CD14-positive monocyte (primary cell): ENCODE data around the gene MCRIP2. TPM values are rescaled to one million over a fixed set of nuclear protein-coding genes. Genes with fewer than 3 reads are reported as not detected.

ENCODE experiments used
- DNase-seq, 3 donors: peaks; one replicate each; pipeline ENCODE4 v3.0.0-alpha.2; 2011 to 2022
- H2AFZ ChIP-seq: 2 replicates; pipeline ENCODE4 v1.6.0; 2012; ENCODE audit warnings: mild to moderate bottlenecking, low read depth, low read length, inconsistent platforms; ENCODE audit not compliant: insufficient read depth, poor library complexity, severe bottlenecking
- H3K27ac ChIP-seq, 2 donors: 1 replicate in 1 of 2; 2 replicates in 1 of 2; pipeline ENCODE4 v1.5.1; 2012 to 2013; ENCODE audit warnings: low read length in 2 of 2, control low read depth in 1 of 2, inconsistent platforms in 1 of 2, low read depth in 1 of 2, mild to moderate bottlenecking in 1 of 2
- H3K27me3 ChIP-seq, 2 donors: one replicate each; pipeline versions ENCODE4 v1.6.0 to v1.6.1; 2011 to 2013; ENCODE audit warnings: low read length in 2 of 2; ENCODE audit not compliant: control insufficient read depth in 2 of 2, insufficient read depth in 2 of 2
- H3K36me3 ChIP-seq, 2 donors: replicated peaks in 1 of 2; 1 replicate in 1 of 2; 2 replicates in 1 of 2; pipeline versions ENCODE4 v1.5.1 to v1.6.1; 2012 to 2013; ENCODE audit warnings: low read length in 2 of 2, control low read depth in 1 of 2, inconsistent platforms in 1 of 2, mild to moderate bottlenecking in 1 of 2; ENCODE audit not compliant: insufficient read depth in 2 of 2, control insufficient read depth in 1 of 2
- H3K4me1 ChIP-seq, 2 donors: 1 replicate in 1 of 2; 2 replicates in 1 of 2; pipeline versions ENCODE4 v1.5.1 to v1.6.1; 2012 to 2013; ENCODE audit warnings: low read length in 2 of 2, control low read depth in 1 of 2, inconsistent platforms in 1 of 2, mild to moderate bottlenecking in 1 of 2, moderate library complexity in 1 of 2; ENCODE audit not compliant: insufficient read depth in 2 of 2, control insufficient read depth in 1 of 2
- H3K4me2 ChIP-seq: replicated peaks from 2 replicates; pipeline ENCODE3; 2012; ENCODE audit warnings: low read length, moderate library complexity, mild to moderate bottlenecking; ENCODE audit not compliant: poor library complexity, severe bottlenecking; ENCODE audit errors: extremely low read depth
- H3K4me3 ChIP-seq, 3 experiments: fragments of 200-600 bp in 1 of 3; sonication (generic) in 1 of 3; replicated peaks in 1 of 3; 1 replicate in 2 of 3; 2 replicates in 1 of 3; pipeline ENCODE4 v1.5.1; 2011 to 2013; ENCODE audit warnings: low read length in 3 of 3, mild to moderate bottlenecking in 3 of 3, control low read depth in 2 of 3, low read depth in 2 of 3, inconsistent platforms in 1 of 3, moderate library complexity in 1 of 3
- H3K79me2 ChIP-seq: 2 replicates; pipeline ENCODE4 v1.6.0; 2012; ENCODE audit warnings: mild to moderate bottlenecking, control low read depth, inconsistent platforms, low read length, moderate library complexity; ENCODE audit not compliant: insufficient read depth
- H3K9ac ChIP-seq: 2 replicates; pipeline ENCODE4 v1.6.0; 2017; ENCODE audit warnings: low read length, mild to moderate bottlenecking; ENCODE audit not compliant: insufficient read depth, poor library complexity, severe bottlenecking
- H3K9me3 ChIP-seq, 2 donors: replicated peaks in 1 of 2; 1 replicate in 1 of 2; 2 replicates in 1 of 2; pipeline versions ENCODE4 v1.5.1 to v1.6.1; 2012 to 2013; ENCODE audit warnings: low read length in 2 of 2, control low read depth in 1 of 2; ENCODE audit not compliant: control insufficient read depth in 1 of 2, insufficient read depth in 1 of 2
- H4K20me1 ChIP-seq: 2 replicates; pipeline ENCODE4 v1.6.0; 2012; ENCODE audit warnings: mild to moderate bottlenecking, low read length, control low read depth, moderate library complexity; ENCODE audit not compliant: insufficient read depth
- H3K27ac Mint-ChIP-seq, 7 donors: one replicate each; pipeline ENCODE4 v1.8.0; 2020; ENCODE audit warnings: mild to moderate bottlenecking in 7 of 7, mixed read lengths in 7 of 7, moderate library complexity in 6 of 7, inconsistent platforms in 2 of 7
- H3K27me3 Mint-ChIP-seq, 3 donors: one replicate each; pipeline ENCODE4 v1.8.0; 2021 to 2022; ENCODE audit warnings: low read depth in 3 of 3, mild to moderate bottlenecking in 3 of 3, mixed read lengths in 3 of 3, moderate library complexity in 3 of 3, inconsistent platforms in 1 of 3
- H3K36me3 Mint-ChIP-seq, 2 donors: one replicate each; pipeline ENCODE4 v1.8.0; 2020; ENCODE audit warnings: mixed read lengths in 2 of 2, inconsistent platforms in 1 of 2, mild to moderate bottlenecking in 1 of 2
- H3K4me1 Mint-ChIP-seq: one replicate; pipeline ENCODE4 v1.8.0; 2020; ENCODE audit warnings: mild to moderate bottlenecking, mixed read lengths
- H3K4me3 Mint-ChIP-seq, 2 donors: one replicate each; pipeline ENCODE4 v1.8.0; 2020; ENCODE audit warnings: mild to moderate bottlenecking in 2 of 2, mixed read lengths in 2 of 2, moderate library complexity in 1 of 2
- H3K9me3 Mint-ChIP-seq, 7 donors: one replicate each; pipeline ENCODE4 v1.8.0; 2020 to 2022; ENCODE audit warnings: mixed read lengths in 7 of 7, mild to moderate bottlenecking in 6 of 7, moderate library complexity in 6 of 7, inconsistent platforms in 2 of 7
- CTCF ChIP-seq: fragments of 200-600 bp; IDR thresholded peaks from one replicate; pipeline ENCODE4 v1.8.0; 2022; ENCODE audit warnings: antibody characterized with exemption, mild to moderate bottlenecking
- WGBS: methylation state at CpG from one replicate; pipeline ENCODE4 v1.1.5; 2013; ENCODE audit warnings: missing lambda C conversion rate; ENCODE audit not compliant: insufficient coverage; 5-methylcytosine and 5-hydroxymethylcytosine counted together
- intact Hi-C, 2 donors: fragments of 100-400 bp; cut with micrococcal nuclease; formaldehyde crosslinking; loops; one replicate each; pipeline versions ENCODE4 v1.15.0 to v1.15.1; 2023
- polyA plus RNA-seq, 3 donors: library from polyadenylated mRNA; depleted of rRNA in 1 of 3; unstranded in 2 of 3; stranded (reverse) in 1 of 3; fragments of 300-500 nt in 2 of 3; fragments of >200 nt in 1 of 3; fragmentation: Illumina TruSeq in 2 of 3; gene quantifications; 1 replicate in 2 of 3; 2 replicates in 1 of 3; pipeline ENCODE4 v1.2.3, GENCODE V29; 2012 to 2021

Gene MCRIP2
- polyA plus RNA-seq, 3 donors, result 23.7 to 65.6 (median 42.1) TPM

GRCh38 chr16:660459-661183, 19.0 kb downstream of the MCRIP2 start:
- Histone ChIP-seq H3K27me3 (no peaks in the 10 kb centered on the region), H2AFZ (peak overlapping the region; percentile 87), H3K4me2 (peak overlapping the region; percentile 79), H3K4me1 (peaks cover 11 to 16% of the 10 kb centered on the region in 2 donors), H3K79me2 (no peaks in the 10 kb centered on the region), H3K9me3 (no peaks in the 10 kb centered on the region), H3K9ac (peak overlapping the region; percentile 13), H4K20me1 (no peaks in the 10 kb centered on the region), H3K4me3 (peak overlapping the region; percentile 4 to 65 (median 27)), H3K36me3 (no peaks in the 10 kb centered on the region), H3K27ac (peak overlapping the region in 1 of 2 donors; percentile 40)
- Mint-ChIP-seq H3K4me3 (peak overlapping the region; percentile 65 to 73), H3K4me1 (peaks cover 10% of the 10 kb centered on the region), H3K9me3 (no peaks in the 10 kb centered on the region), H3K27ac (peak overlapping the region in 3 of 7 donors; percentile 8 to 30 (median 24)), H3K27me3 (peaks cover 0 to 3% (median 2%) of the 10 kb centered on the region in 3 donors), H3K36me3 (peaks cover 0 to 6% of the 10 kb centered on the region in 2 donors)
- under 1% methylated on average over 22 of the region's 43 CpGs for WGBS
- intact Hi-C loops, result loop anchor here (2.0 to 5.0 kb wide), 2 partner anchors 24 to 83 kb away; partner anchors contain the start of gene METTL26 (in 2 of the 2)
- TF ChIP-seq CTCF, result peak; percentile 72
- peak; percentile 91 to 94 (median 93) for DNase-seq

GRCh38 chr16:661184-661821, 19.7 kb downstream of the MCRIP2 start:
- intact Hi-C loops, result loop anchor here (2.0 to 5.0 kb wide), 2 partner anchors 25 to 84 kb away; partner anchors contain the start of gene METTL26 (in 2 of the 2)
- no peaks in the 10 kb centered on the region for H3K9me3 Mint-ChIP-seq
- DNase-seq, result no peak
- no peaks in the 10 kb centered on the region for H3K27me3 ChIP-seq
- H4K20me1 ChIP-seq, result no peaks in the 10 kb centered on the region
- no peak overlapping the region for H3K9ac ChIP-seq
- peaks cover 0 to 6% of the 10 kb centered on the region in 2 donors for H3K36me3 Mint-ChIP-seq
- H3K4me2 ChIP-seq, result peak overlapping the region; percentile 29
- peaks cover 10% of the 10 kb centered on the region for H3K4me1 Mint-ChIP-seq
- no peak overlapping the region for H3K4me3 Mint-ChIP-seq
- no peaks in the 10 kb centered on the region for H3K9me3 ChIP-seq
- peak overlapping the region in 1 of 7 donors; percentile 8 for H3K27ac Mint-ChIP-seq
- 58% methylated on average over 28 of the region's 35 CpGs for WGBS
- H3K27me3 Mint-ChIP-seq, result peaks cover 0 to 2% (median 2%) of the 10 kb centered on the region in 3 donors
- H3K4me3 ChIP-seq, result no peak overlapping the region
- H3K4me1 ChIP-seq, result peaks cover 11 to 16% of the 10 kb centered on the region in 2 donors
- H2AFZ ChIP-seq, result peak overlapping the region; percentile 61
- H3K36me3 ChIP-seq, result no peaks in the 10 kb centered on the region
- H3K79me2 ChIP-seq, result no peaks in the 10 kb centered on the region
- peak; percentile 18 for TF ChIP-seq CTCF
- no peak overlapping the region for H3K27ac ChIP-seq
